Activated naive CD8-positive, alpha-beta T cell treated with anti-CD3 and anti-CD28 coated beads, Interleukin-2, amount 50 U/mL, for 24 hours (primary cell): Measurements from ENCODE around the gene HERC3.

Experiments
- ATAC-seq: fragments of 150-1000 bp; cut with Tn5 transposase; one replicate; pipeline ENCODE4 v1.10.0; 2021
- DNase-seq: peaks from one replicate; pipeline ENCODE4 v3.0.0; 2021
- H3K27ac Mint-ChIP-seq: one replicate; pipeline ENCODE4 v1.8.0; 2021; ENCODE audit warnings: mild to moderate bottlenecking, mixed read lengths
- H3K27me3 Mint-ChIP-seq: one replicate; pipeline ENCODE4 v1.8.0; 2021; ENCODE audit warnings: mixed read lengths
- H3K36me3 Mint-ChIP-seq: one replicate; pipeline ENCODE4 v1.8.0; 2021; ENCODE audit warnings: low read depth, mixed read lengths
- H3K4me1 Mint-ChIP-seq: one replicate; pipeline ENCODE4 v1.8.0; 2021; ENCODE audit warnings: mixed read lengths
- H3K4me3 Mint-ChIP-seq: one replicate; pipeline ENCODE4 v1.8.0; 2021; ENCODE audit warnings: mild to moderate bottlenecking, moderate library complexity, mixed read lengths
- H3K9me3 Mint-ChIP-seq: one replicate; pipeline ENCODE4 v1.8.0; 2021; ENCODE audit warnings: mixed read lengths

HERC3 gene

DNA sequence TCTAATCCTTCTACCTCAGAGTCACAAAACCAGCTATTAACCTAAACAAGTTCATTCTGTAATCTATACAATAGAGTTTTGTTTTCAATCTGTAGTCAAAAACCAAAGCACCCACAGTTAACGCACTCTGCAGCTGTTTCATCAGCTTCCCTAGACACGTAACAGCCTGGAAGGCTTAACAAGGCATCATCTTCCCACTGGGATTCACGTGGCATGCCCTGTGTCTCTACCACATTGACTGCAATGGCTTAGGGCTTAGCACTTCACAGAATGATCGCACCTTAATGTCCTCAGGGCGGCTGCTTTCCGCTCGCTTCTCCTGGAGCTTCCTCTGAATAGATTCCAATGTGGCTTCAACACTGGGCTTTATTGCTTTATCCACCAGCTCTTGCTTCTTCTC, 155.1 kb downstream of the HERC3 start:
- no peak overlapping the region for H3K27ac Mint-ChIP-seq
- no peaks in the 10 kb centered on the region for H3K27me3 Mint-ChIP-seq
- DNase-seq = no peak
- H3K4me1 Mint-ChIP-seq = no peaks in the 10 kb centered on the region
- no peak overlapping the region for H3K4me3 Mint-ChIP-seq
- ATAC-seq = no peak
- no peaks in the 10 kb centered on the region for H3K9me3 Mint-ChIP-seq
- H3K36me3 Mint-ChIP-seq = no peaks in the 10 kb centered on the region

DNA sequence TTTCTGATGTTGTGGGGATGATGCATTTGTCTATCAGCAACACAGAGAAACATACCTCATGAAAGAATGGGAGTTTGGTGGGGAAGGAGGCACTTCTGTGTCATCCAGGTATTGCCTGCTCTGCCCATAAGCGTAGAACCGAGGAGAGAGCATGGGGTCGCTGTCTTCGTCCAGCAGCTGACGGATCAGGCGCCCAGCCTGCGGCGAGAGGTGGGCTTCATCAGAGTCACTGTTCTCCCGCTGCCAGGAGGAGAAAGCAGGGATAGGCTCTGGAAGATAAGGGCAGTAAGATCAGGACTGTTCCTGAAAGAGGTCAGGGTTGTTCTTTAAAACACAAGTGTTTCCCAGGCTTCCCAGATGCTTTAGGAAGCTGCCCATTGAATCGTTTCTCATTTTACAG, 158.1 kb downstream of the HERC3 start:
- Mint-ChIP-seq H3K27ac (no peak overlapping the region), H3K4me1 (no peaks in the 10 kb centered on the region), H3K27me3 (no peaks in the 10 kb centered on the region), H3K9me3 (no peaks in the 10 kb centered on the region), H3K4me3 (no peak overlapping the region), H3K36me3 (no peaks in the 10 kb centered on the region)
- DNase-seq (no peak), ATAC-seq (no peak)

- no peaks in the 10 kb centered on the region for H3K9me3 Mint-ChIP-seq
Observed at GRCh38 chr4:88751258-88752075, 159.2 kb downstream of the HERC3 start.

DNA sequence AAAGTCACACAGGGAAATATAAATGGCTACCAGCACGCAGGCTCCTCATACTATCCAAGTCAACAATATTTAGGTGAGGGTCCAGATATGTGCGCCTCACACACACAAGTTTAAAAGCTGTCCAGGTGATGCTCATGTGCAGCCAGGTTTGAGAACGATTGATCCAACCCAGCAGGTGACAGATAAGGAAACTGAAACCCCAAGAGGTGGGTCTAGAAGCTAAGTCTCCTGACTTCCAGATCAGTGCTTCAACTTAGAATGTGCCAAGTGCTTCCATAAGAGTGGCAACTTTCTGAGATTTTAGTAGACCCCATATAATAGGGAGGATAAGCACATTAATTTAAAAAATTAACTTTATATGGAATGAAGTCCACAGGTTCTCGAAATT, 159.8 kb downstream of the HERC3 start:
- H3K27ac Mint-ChIP-seq = no peak overlapping the region
- no peak for ATAC-seq

More at GRCh38 chr4:88751258-88752075, 159.2 kb downstream of the HERC3 start:
- Mint-ChIP-seq H3K27ac (no peak overlapping the region), H3K27me3 (no peaks in the 10 kb centered on the region), H3K4me1 (no peaks in the 10 kb centered on the region), H3K4me3 (no peak overlapping the region), H3K36me3 (no peaks in the 10 kb centered on the region)
- DNase-seq (no peak), ATAC-seq (no peak)

GRCh38 chr4:88752754-88753153, 160.5 kb downstream of the HERC3 start:
- H3K27ac Mint-ChIP-seq = no peak overlapping the region
- DNase-seq = no peak

More for the DNA sequence above, 159.8 kb downstream of the HERC3 start:
- Mint-ChIP-seq H3K9me3 (no peaks in the 10 kb centered on the region), H3K4me3 (no peak overlapping the region), H3K36me3 (no peaks in the 10 kb centered on the region), H3K4me1 (no peaks in the 10 kb centered on the region), H3K27me3 (no peaks in the 10 kb centered on the region)
- DNase-seq = no peak

GRCh38 chr4:88753658-88754571, 161.6 kb downstream of the HERC3 start:
- H3K9me3 Mint-ChIP-seq = no peaks in the 10 kb centered on the region
- no peak overlapping the region for H3K27ac Mint-ChIP-seq
- H3K36me3 Mint-ChIP-seq = no peaks in the 10 kb centered on the region
- H3K4me3 Mint-ChIP-seq = no peak overlapping the region
- DNase-seq (no peak), ATAC-seq (no peak)
- no peaks in the 10 kb centered on the region for H3K27me3 Mint-ChIP-seq
- no peaks in the 10 kb centered on the region for H3K4me1 Mint-ChIP-seq

More at GRCh38 chr4:88752754-88753153, 160.5 kb downstream of the HERC3 start:
- Mint-ChIP-seq H3K4me1 (no peaks in the 10 kb centered on the region), H3K4me3 (no peak overlapping the region), H3K27me3 (no peaks in the 10 kb centered on the region), H3K9me3 (no peaks in the 10 kb centered on the region), H3K36me3 (no peaks in the 10 kb centered on the region)
- no peak for ATAC-seq

- no peaks in the 10 kb centered on the region for H3K27me3 Mint-ChIP-seq
- no peak overlapping the region for H3K4me3 Mint-ChIP-seq
- no peak overlapping the region for H3K27ac Mint-ChIP-seq
- ATAC-seq (no peak), DNase-seq (no peak)
- no peaks in the 10 kb centered on the region for H3K4me1 Mint-ChIP-seq
- no peaks in the 10 kb centered on the region for H3K9me3 Mint-ChIP-seq
- no peaks in the 10 kb centered on the region for H3K36me3 Mint-ChIP-seq
Observed at GRCh38 chr4:88754796-88755195, 162.5 kb downstream of the HERC3 start.

- H3K27me3 Mint-ChIP-seq = no peaks in the 10 kb centered on the region
- DNase-seq = no peak
- ATAC-seq = no peak
- H3K4me1 Mint-ChIP-seq = no peaks in the 10 kb centered on the region
- no peaks in the 10 kb centered on the region for H3K9me3 Mint-ChIP-seq
- H3K27ac Mint-ChIP-seq = no peak overlapping the region
- H3K4me3 Mint-ChIP-seq = no peak overlapping the region
- H3K36me3 Mint-ChIP-seq = no peaks in the 10 kb centered on the region
Observed at GRCh38 chr4:88755454-88755853, 163.2 kb downstream of the HERC3 start.

GRCh38 chr4:88756149-88756548, 163.9 kb downstream of the HERC3 start:
- no peak for ATAC-seq
- Mint-ChIP-seq H3K27ac (no peak overlapping the region), H3K4me3 (no peak overlapping the region), H3K9me3 (no peaks in the 10 kb centered on the region), H3K4me1 (no peaks in the 10 kb centered on the region), H3K27me3 (no peaks in the 10 kb centered on the region), H3K36me3 (no peaks in the 10 kb centered on the region)
- DNase-seq = no peak

DNA sequence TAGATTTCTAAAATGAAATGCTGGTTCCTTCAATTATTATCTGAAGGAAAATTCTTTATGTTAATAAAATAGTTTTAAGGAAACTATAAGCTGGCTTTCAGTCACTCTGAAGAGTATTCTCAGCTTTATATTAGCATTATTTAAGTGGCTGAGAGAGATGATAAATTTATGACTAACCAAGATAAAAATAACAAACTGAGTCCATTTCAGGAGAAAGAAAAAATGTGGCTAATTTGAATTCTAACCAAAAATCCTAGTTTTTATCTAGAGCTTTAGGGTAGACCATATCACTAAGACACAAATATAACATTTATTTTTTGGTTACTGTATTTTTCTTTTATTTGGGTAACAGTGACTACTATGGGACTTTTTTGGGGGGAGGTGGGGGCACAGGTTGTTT, 164.8 kb downstream of the HERC3 start:
- no peak for ATAC-seq
- no peaks in the 10 kb centered on the region for H3K27me3 Mint-ChIP-seq
- no peaks in the 10 kb centered on the region for H3K9me3 Mint-ChIP-seq
- H3K27ac Mint-ChIP-seq = no peak overlapping the region
- no peaks in the 10 kb centered on the region for H3K36me3 Mint-ChIP-seq
- peaks cover 2% of the 10 kb centered on the region for H3K4me1 Mint-ChIP-seq
- DNase-seq = no peak
- no peak overlapping the region for H3K4me3 Mint-ChIP-seq

DNA sequence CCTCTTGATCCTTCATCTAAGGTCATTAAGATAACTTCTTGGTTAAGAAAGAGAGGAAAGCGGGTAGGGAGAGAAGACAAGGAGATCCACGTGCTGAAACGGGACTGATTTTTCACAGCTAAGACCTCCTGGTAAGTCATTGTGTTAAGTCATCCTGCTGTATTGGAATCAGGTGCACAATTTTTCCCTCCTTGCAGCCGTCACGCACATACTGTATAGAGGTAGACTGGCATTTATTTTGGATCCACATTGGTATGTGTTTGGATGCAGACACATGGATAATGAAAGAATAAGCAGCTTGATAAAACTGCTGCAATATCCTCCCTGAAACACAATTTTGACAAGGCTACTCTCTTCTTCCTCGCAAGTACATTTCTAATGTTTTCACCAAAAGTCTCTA, 165.5 kb downstream of the HERC3 start:
- Mint-ChIP-seq H3K27me3 (no peaks in the 10 kb centered on the region), H3K4me3 (no peak overlapping the region), H3K36me3 (no peaks in the 10 kb centered on the region), H3K4me1 (peaks cover 2% of the 10 kb centered on the region), H3K27ac (no peak overlapping the region), H3K9me3 (no peaks in the 10 kb centered on the region)
- ATAC-seq = no peak
- no peak for DNase-seq
